BLaER1 (cell line): ENCODE measurements around the gene C17orf67.
A peak's percentile ranks its signal among the peaks of the same experiment; 100 is the strongest.

Experiments used
- H3K27ac ChIP-seq: shearing (Covaris generic); formaldehyde crosslinking; 2 replicates; pipeline ENCODE4 v1.8.1; 2022
- H3K27me3 ChIP-seq: shearing (Covaris generic); formaldehyde crosslinking; 2 replicates; pipeline ENCODE4 v1.8.1; 2022
- H3K36me3 ChIP-seq: shearing (Covaris generic); formaldehyde crosslinking; 2 replicates; pipeline ENCODE4 v1.8.1; 2022
- H3K4me1 ChIP-seq: shearing (Covaris generic); formaldehyde crosslinking; 2 replicates; pipeline ENCODE4 v1.8.1; 2022
- H3K4me2 ChIP-seq: shearing (Covaris generic); formaldehyde crosslinking; 2 replicates; pipeline ENCODE4 v1.8.1; 2022
- H3K4me3 ChIP-seq: shearing (Covaris generic); formaldehyde crosslinking; 2 replicates; pipeline ENCODE4 v1.8.1; 2022
- H3K9ac ChIP-seq: shearing (Covaris generic); formaldehyde crosslinking; 2 replicates; pipeline ENCODE4 v1.8.1; 2022
- H3K9me3 ChIP-seq: shearing (Covaris generic); formaldehyde crosslinking; 2 replicates; pipeline ENCODE4 v1.8.1; 2022
- H4K20me1 ChIP-seq: shearing (Covaris generic); formaldehyde crosslinking; 2 replicates; pipeline ENCODE4 v1.8.1; 2022
- Cebpa-rat ChIP-seq: shearing (Covaris generic); IDR thresholded peaks from 2 replicates; pipeline ENCODE4 v1.8.1; 2022

Gene C17orf67

DNA sequence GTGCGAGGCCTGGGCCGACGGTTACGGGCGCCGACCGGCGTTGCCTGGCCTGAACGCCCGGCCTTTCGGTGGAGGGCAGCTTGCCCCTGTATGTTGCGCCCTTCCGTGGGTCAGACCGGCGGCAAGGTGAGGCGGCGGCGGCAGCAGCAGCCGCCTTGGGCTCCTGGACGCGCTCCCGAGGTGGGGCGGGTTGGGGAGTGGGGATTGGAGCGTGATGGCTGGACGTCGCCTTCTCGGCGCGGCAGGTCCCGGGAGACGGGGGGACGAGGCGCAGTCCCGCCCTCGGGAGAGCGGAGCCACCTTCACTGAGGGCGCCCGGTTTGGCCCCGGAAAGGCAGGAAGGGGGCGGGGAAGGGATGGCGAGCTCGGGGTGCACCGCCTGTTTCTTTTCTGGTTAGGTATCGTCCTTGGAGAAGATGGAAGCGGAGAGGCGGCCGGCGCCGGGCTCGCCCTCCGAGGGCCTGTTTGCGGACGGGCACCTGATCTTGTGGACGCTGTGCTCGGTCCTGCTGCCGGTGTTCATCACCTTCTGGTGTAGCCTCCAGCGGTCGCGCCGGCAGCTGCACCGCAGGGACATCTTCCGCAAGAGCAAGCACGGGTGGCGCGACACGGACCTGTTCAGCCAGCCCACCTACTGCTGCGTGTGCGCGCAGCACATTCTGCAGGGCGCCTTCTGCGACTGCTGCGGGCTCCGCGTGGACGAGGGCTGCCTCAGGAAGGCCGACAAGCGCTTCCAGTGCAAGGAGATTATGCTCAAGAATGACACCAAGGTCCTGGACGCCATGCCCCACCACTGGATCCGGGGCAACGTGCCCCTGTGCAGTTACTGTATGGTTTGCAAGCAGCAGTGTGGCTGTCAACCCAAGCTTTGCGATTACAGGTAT lies 902 bp upstream of the C17orf67 start:
- no peaks in the 10 kb centered on the region for H3K9me3 ChIP-seq
- peaks cover 71% of the 10 kb centered on the region for H4K20me1 ChIP-seq
- H3K27ac ChIP-seq = peak overlapping the region; percentile 92
- H3K4me3 ChIP-seq = peak overlapping the region; percentile 97
- peak overlapping the region; percentile 87 for H3K4me2 ChIP-seq
- peaks cover 60% of the 10 kb centered on the region for H3K4me1 ChIP-seq
- peaks cover 23% of the 10 kb centered on the region for H3K36me3 ChIP-seq
- no peaks in the 10 kb centered on the region for H3K27me3 ChIP-seq
- peak overlapping the region; percentile 90 for H3K9ac ChIP-seq
- TF ChIP-seq Cebpa-rat = no peak

DNA sequence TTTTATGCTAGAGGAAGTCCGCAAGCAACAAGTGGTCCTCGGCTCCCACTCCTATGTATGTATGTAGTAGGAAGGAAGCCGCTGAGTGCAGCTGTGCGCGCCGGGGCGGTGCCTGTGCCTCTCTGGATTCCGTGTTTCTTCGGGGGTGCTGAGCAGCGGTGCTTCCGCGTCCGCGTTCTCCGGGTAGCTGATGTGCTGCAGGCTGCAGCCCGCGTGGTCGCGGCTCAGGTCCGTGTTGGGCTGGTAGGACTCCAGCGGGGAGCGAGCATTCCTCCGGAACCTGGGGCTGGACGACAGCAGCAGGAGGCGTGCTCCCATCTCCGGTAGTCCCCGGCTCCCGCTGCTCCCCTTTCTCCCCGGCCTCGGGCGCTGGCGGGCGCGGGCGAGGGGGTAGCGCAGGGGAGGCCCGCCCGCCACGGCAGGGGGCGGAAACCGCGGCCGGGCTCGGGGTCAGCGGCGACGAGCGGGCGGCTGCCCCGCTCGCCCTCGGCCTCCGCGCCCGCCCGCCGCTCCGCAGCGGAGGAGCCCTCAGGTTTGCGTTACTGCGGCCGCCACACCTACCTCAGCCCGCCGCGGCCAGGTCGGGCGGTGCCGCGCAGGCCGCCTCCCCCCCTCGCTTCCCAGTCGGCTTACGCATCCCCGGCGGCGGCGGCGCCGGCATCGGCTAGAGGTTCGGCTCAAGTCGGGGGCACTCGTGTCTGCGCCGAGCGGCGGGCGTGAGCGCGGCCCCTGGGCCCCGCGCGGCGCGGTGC lies 487 bp downstream of the C17orf67 start:
- H3K4me3 ChIP-seq = peak overlapping the region; percentile 97
- peaks cover 55% of the 10 kb centered on the region for H3K4me1 ChIP-seq
- no peak for TF ChIP-seq Cebpa-rat
- H3K4me2 ChIP-seq = peak overlapping the region; percentile 98
- no peaks in the 10 kb centered on the region for H3K27me3 ChIP-seq
- peaks cover 31% of the 10 kb centered on the region for H3K36me3 ChIP-seq
- peaks cover 76% of the 10 kb centered on the region for H4K20me1 ChIP-seq
- peak overlapping the region; percentile 90 for H3K27ac ChIP-seq
- H3K9ac ChIP-seq = peak overlapping the region; percentile 88
- H3K9me3 ChIP-seq = no peaks in the 10 kb centered on the region

DNA sequence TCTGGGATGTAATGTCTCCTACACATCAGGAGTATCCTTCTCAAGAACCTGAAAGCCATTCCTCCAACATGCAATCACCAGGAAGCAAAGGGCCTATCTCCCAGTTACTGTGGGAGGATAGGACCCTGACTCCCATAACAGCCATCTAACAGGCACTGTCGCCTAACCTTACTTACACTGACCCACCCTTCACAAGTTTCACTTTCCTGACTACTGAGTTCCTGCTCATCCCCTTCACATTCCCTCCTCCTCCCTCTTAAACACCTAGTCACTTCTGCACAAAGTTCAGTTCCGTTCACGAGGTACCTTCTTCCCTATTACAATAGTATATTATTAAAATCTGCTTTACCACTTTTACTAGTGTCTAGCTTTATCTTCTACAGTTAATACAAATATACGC lies 1.3 kb downstream of the C17orf67 start:
- peaks cover 73% of the 10 kb centered on the region for H4K20me1 ChIP-seq
- peaks cover 48% of the 10 kb centered on the region for H3K4me1 ChIP-seq
- no peaks in the 10 kb centered on the region for H3K9me3 ChIP-seq
- H3K9ac ChIP-seq = peak overlapping the region; percentile 88
- peak overlapping the region; percentile 90 for H3K27ac ChIP-seq
- peak overlapping the region; percentile 97 for H3K4me3 ChIP-seq
- no peaks in the 10 kb centered on the region for H3K27me3 ChIP-seq
- H3K4me2 ChIP-seq = peak overlapping the region; percentile 98
- TF ChIP-seq Cebpa-rat = no peak
- peaks cover 35% of the 10 kb centered on the region for H3K36me3 ChIP-seq

DNA sequence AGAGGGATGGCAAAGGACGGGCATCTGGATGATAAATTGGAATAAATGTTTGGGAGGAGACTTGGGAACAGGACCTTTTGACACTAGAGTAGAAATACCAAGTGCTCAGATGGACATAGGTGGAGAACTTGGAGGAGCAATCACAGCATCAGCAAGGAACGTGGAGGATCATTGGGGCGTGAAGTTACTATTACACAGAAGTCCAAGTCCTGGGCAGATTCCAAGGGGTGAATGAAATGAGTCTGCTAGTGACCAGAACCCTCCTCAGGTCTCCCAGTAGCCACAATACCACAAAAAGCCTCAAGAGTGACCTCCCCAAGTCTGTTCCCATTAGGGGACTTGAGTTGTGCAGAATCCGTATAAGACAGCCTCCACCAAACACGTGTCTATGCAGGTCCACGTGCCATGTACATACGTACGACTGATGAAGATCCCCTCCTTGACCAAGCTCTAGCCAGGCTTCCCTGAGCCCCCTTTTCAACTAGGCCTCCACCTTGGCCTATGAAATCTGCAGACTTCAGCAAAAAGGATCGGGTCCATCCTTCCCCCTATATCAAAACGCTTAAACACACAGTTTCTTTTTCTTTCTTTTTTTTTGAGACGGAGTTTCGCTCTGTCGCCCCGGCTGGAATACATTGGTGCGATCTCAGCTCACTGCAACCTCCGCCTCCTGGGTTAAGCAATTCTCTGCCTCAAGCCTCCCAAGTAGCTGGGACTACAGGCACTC lies 2.2 kb downstream of the C17orf67 start:
- peaks cover 66% of the 10 kb centered on the region for H4K20me1 ChIP-seq
- H3K9ac ChIP-seq = peak overlapping the region; percentile 88; the same call in 1 of the 2 replicates
- peak overlapping the region; percentile 90; the same call in 1 of the 2 replicates for H3K27ac ChIP-seq
- peaks cover 41% of the 10 kb centered on the region for H3K36me3 ChIP-seq
- peak overlapping the region; percentile 97 for H3K4me3 ChIP-seq
- no peak for TF ChIP-seq Cebpa-rat
- peaks cover 38% of the 10 kb centered on the region for H3K4me1 ChIP-seq
- no peaks in the 10 kb centered on the region for H3K9me3 ChIP-seq
- peak overlapping the region; percentile 98 for H3K4me2 ChIP-seq
- H3K27me3 ChIP-seq = no peaks in the 10 kb centered on the region

DNA sequence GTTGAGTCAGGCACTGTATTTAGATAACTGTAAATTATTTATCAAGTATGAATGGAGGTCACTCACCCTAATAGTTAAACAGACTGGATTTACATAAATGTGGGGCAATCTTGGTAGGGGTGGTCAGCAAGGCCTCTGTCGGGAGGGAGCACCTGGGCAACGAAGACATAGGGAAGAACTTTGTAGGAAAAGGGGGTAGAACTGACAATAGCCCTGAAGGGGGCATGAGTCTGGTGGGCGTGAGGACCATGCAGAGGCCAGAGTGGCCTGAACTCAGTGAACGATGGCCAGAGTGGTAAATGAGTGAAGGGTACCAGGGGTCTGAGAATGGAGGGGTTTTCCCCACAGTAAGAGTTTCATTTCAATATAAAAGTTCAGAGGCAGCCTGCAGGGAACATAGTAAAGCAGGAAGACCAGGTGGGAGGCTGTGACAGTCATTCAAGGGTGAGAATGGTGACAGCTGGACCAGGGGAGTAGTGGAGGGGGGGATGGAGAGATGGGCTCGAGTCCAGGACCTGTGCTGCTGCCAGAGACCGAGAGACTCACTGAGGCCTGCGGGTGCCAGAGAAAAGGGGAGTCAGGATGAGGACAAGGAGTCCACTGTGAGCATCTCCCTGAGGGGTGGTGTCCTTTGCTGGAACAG lies 2.9 kb downstream of the C17orf67 start:
- TF ChIP-seq Cebpa-rat = no peak
- H3K4me3 ChIP-seq = no peak overlapping the region
- H3K27ac ChIP-seq = no peak overlapping the region
- no peak overlapping the region for H3K9ac ChIP-seq
- peak overlapping the region; percentile 98 for H3K4me2 ChIP-seq
- H3K4me1 ChIP-seq = peaks cover 32% of the 10 kb centered on the region
- H4K20me1 ChIP-seq = peaks cover 59% of the 10 kb centered on the region
- H3K27me3 ChIP-seq = no peaks in the 10 kb centered on the region
- H3K9me3 ChIP-seq = no peaks in the 10 kb centered on the region
- H3K36me3 ChIP-seq = peaks cover 41% of the 10 kb centered on the region

DNA sequence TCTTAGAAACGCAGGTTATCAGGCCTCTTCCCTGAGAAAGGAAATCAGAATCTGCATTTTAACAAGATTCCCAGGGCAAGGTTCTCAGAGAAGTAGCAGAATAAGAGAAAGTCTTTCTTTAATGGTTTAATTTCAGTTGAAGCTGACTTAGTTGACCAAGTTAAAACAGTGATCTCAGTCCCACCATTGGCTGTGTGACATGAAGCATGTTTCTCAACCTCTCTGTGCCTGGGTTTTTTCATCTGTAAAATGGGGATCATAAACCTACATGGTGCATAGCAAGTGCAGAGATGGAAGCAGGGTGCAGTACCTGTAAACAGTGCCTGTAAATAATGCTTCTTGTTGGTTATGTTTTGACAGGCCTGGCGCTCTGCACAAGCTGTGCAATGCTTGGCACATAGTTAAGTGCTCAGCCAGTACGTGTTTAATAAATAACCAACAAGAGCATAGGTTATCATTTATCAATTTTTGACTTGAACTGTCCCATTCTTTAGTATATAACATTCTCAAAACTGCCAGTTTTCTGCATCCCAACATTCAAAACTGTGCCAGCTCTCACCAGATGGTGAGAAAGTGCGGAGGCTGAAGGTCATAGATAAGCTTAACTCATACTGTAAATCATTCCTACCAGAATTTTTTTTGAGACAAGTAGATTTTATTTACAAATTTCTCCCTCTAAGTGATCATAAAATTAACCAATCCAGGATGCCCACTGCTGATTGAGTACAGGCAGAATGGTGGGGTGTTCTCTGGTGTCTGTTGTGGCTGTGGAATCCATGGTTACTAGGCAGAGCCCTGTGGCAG lies 6.9 kb downstream of the C17orf67 start:
- H3K4me1 ChIP-seq = peaks cover 21% of the 10 kb centered on the region
- peaks cover 34% of the 10 kb centered on the region for H4K20me1 ChIP-seq
- H3K27me3 ChIP-seq = no peaks in the 10 kb centered on the region
- H3K9ac ChIP-seq = no peak overlapping the region
- no peak overlapping the region for H3K4me3 ChIP-seq
- H3K4me2 ChIP-seq = no peak overlapping the region
- no peaks in the 10 kb centered on the region for H3K9me3 ChIP-seq
- TF ChIP-seq Cebpa-rat = no peak
- H3K36me3 ChIP-seq = peaks cover 41% of the 10 kb centered on the region
- H3K27ac ChIP-seq = no peak overlapping the region

DNA sequence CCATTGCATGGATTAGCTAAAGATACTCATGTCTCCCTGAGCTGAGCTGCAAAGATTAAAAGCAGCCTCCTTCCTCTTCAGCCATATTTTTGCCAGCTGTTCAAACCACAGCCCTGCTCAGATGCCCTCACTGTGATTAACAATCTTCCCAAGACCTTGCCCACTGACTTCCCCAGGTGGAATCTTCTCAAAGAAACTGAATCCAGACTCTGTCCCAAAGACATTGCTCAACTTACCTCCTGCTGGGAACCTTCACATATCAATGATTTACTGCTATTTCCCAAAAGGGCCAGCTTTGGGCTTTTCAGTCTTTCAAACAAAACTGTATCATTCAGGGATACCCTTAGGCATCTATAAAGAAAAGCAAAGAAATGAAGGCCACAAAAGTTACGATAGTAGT lies 9.2 kb downstream of the C17orf67 start:
- TF ChIP-seq Cebpa-rat = no peak
- H3K4me1 ChIP-seq = peaks cover 14% of the 10 kb centered on the region; the same call in 1 of the 2 replicates
- H3K27ac ChIP-seq = no peak overlapping the region
- no peaks in the 10 kb centered on the region for H3K9me3 ChIP-seq
- H4K20me1 ChIP-seq = peaks cover 18% of the 10 kb centered on the region
- no peak overlapping the region for H3K4me2 ChIP-seq
- H3K4me3 ChIP-seq = no peak overlapping the region
- peaks cover 26% of the 10 kb centered on the region for H3K36me3 ChIP-seq
- H3K9ac ChIP-seq = no peak overlapping the region
- H3K27me3 ChIP-seq = no peaks in the 10 kb centered on the region

DNA sequence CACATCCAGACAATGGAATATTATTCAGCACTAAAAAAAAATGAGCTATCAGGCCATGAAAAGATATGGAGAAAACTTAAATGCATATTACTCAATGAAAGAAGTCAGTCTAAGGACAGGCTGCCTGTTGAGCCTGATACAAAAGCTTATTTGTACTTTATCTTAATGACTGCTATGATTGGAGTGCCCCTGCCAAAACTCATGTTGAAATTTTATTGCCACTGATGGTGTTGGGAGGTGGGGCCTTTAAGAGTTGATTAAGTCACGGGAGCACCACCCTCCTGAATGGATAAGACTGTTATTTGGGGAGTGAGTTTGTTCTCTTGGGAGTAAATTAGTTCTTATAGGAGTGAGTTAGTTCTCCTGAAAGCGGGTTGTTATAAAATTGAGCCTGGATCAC lies 9.9 kb downstream of the C17orf67 start:
- Histone ChIP-seq H3K27ac (no peak overlapping the region), H3K9ac (no peak overlapping the region), H3K4me1 (peaks cover 16% of the 10 kb centered on the region; the same call in 1 of the 2 replicates), H3K36me3 (peaks cover 20% of the 10 kb centered on the region), H3K4me3 (no peak overlapping the region), H3K9me3 (no peaks in the 10 kb centered on the region), H3K27me3 (no peaks in the 10 kb centered on the region), H3K4me2 (no peak overlapping the region), H4K20me1 (peaks cover 11% of the 10 kb centered on the region)
- TF ChIP-seq Cebpa-rat = no peak
